PC-3 (cell line): ENCODE results near the gene ZFPM1. TPM values are rescaled to one million over a fixed set of nuclear protein-coding genes. Genes with fewer than 3 reads are reported as not detected.

Source experiments
- ATAC-seq: fragments of 200-7000 bp; cut with Tn5 transposase; 2 replicates; pipeline ENCODE4 v1.9.1; 2020; ENCODE audit warnings: mild to moderate bottlenecking, moderate library complexity
- BruUV-seq: library from RNA; stranded (reverse); fragments of 400-500 nt; replicated peaks from 2 replicates; lab custom pipeline; 2021; lab: Mats Ljungman, UMichigan
- CTCF ChIA-PET: fragments of 300-600 bp; sonication (Branson Sonifier 250); formaldehyde crosslinking; loops from one replicate; lab custom pipeline; 2022; ENCODE audit warnings: antibody characterized with exemption; lab: Charles Lee
- POLR2A ChIA-PET: fragments of 300-600 bp; sonication (Branson Sonifier 250); formaldehyde crosslinking; loops from one replicate; lab custom pipeline; 2022; ENCODE audit warnings: antibody characterized with exemption; ENCODE audit not compliant: unreplicated experiment; lab: Charles Lee
- DNase-seq: peaks from one replicate; pipeline ENCODE4 v3.0.0-alpha.2; 2015
- H2AFZ ChIP-seq: fragments of 300-600 bp; sonication (generic); 2 replicates; pipeline ENCODE4 v1.6.0; 2016; ENCODE audit warnings: antibody characterized with exemption, low read length
- H3F3A ChIP-seq: fragments of 300-600 bp; sonication (generic); one replicate; pipeline ENCODE4 v1.6.0; 2017; ENCODE audit warnings: antibody characterized with exemption, low read length, control low read depth, mild to moderate bottlenecking; ENCODE audit not compliant: unreplicated experiment
- H3K27ac ChIP-seq: fragments of 300-600 bp; sonication (generic); 2 replicates; pipeline ENCODE4 v1.5.1; 2016; ENCODE audit warnings: mild to moderate bottlenecking, low read length
- H3K27me3 ChIP-seq: fragments of 300-600 bp; sonication (generic); 2 replicates; pipeline ENCODE4 v1.6.1; 2016; ENCODE audit warnings: low read length, mixed read lengths
- H3K36me3 ChIP-seq: fragments of 300-600 bp; sonication (generic); 2 replicates; pipeline ENCODE4 v1.6.1; 2016; ENCODE audit warnings: low read depth, mixed run types, low read length, mixed read lengths
- H3K4me1 ChIP-seq: fragments of 300-600 bp; sonication (generic); 2 replicates; pipeline ENCODE4 v1.5.1; 2016; ENCODE audit warnings: low read length; ENCODE audit not compliant: insufficient read depth
- H3K4me2 ChIP-seq: fragments of 300-600 bp; sonication (generic); 2 replicates; pipeline ENCODE4 v1.6.0; 2016; ENCODE audit warnings: low read length
- H3K4me3 ChIP-seq: fragments of 300-600 bp; sonication (generic); 2 replicates; pipeline ENCODE4 v1.5.1; 2016; ENCODE audit warnings: mild to moderate bottlenecking, low read length, mixed read lengths
- H3K79me2 ChIP-seq: fragments of 300-600 bp; sonication (generic); 2 replicates; pipeline ENCODE4 v1.6.1; 2017; ENCODE audit warnings: low read length, mixed read lengths
- H3K9ac ChIP-seq: fragments of 300-600 bp; sonication (generic); 2 replicates; pipeline ENCODE4 v1.6.0; 2016; ENCODE audit warnings: mild to moderate bottlenecking, low read length
- H3K9me2 ChIP-seq: fragments of 300-600 bp; sonication (generic); replicated peaks from 2 replicates; pipeline ENCODE4 v1.6.1; 2016; ENCODE audit warnings: mixed run types, low read length, mixed read lengths
- H3K9me3 ChIP-seq: fragments of 300-600 bp; sonication (generic); 2 replicates; pipeline ENCODE4 v1.6.1; 2016; ENCODE audit warnings: low read length, mixed read lengths
- H4K20me1 ChIP-seq: fragments of 300-600 bp; sonication (generic); 2 replicates; pipeline ENCODE4 v1.6.1; 2016; ENCODE audit warnings: low read length, mixed read lengths
- EZH2 ChIP-seq: fragments of 300-600 bp; sonication (generic); IDR thresholded peaks from one replicate; pipeline ENCODE4 v1.6.1; 2017; ENCODE audit warnings: antibody characterized with exemption, mild to moderate bottlenecking, low read length; ENCODE audit not compliant: unreplicated experiment
- EZH2phosphoT487 ChIP-seq: fragments of 300-600 bp; sonication (generic); IDR thresholded peaks from 2 replicates; pipeline ENCODE4 v1.6.1; 2018; ENCODE audit warnings: mild to moderate bottlenecking, antibody characterized with exemption, low read length, borderline replicate concordance
- intact Hi-C: fragments of 100-400 bp; cut with micrococcal nuclease; formaldehyde crosslinking; loops from 2 replicates; pipeline ENCODE4 v1.9.0; 2023
- total RNA-seq: library from RNA; depleted of rRNA; stranded (reverse); fragments of >200 nt; gene quantifications from 2 replicates; pipeline ENCODE4 v1.2.3, GENCODE V29; 2014
- TF ChIP-seq, protein P1 (sequence below): fragments of 300-600 bp; sonication (generic); conservative IDR thresholded peaks from 2 replicates; pipeline ENCODE4 v1.5.1; 2017; ENCODE audit warnings: antibody characterized with exemption, low read depth, mild to moderate bottlenecking, low read length

The ZFPM1 gene
- total RNA-seq, 1 experiment from 2014 or later = 4.6 TPM

- H3F3A ChIP-seq = no peaks in the 10 kb centered on the region
- no peaks in the 10 kb centered on the region for H3K9me2 ChIP-seq
- no peaks in the 10 kb centered on the region for H3K9me3 ChIP-seq
- intact Hi-C loops = loop anchor here (10.0 kb wide), 1 partner anchor 77 kb away; no protein-coding TSS in a partner anchor
- no peaks in the 10 kb centered on the region for H3K36me3 ChIP-seq
- no peaks in the 10 kb centered on the region for H3K4me1 ChIP-seq
- ChIA-PET CTCF (no interaction called here), POLR2A (no interaction called here)
- H4K20me1 ChIP-seq = no peaks in the 10 kb centered on the region
- H3K27me3 ChIP-seq = no peaks in the 10 kb centered on the region
- no peak overlapping the region for H3K9ac ChIP-seq
- no peaks in the 10 kb centered on the region for H3K79me2 ChIP-seq
- DNase-seq (no peak), ATAC-seq (no peak)
- H2AFZ ChIP-seq = no peak overlapping the region
- no peak overlapping the region for H3K4me2 ChIP-seq
- H3K4me3 ChIP-seq = no peak overlapping the region
- TF ChIP-seq, protein P1, sequence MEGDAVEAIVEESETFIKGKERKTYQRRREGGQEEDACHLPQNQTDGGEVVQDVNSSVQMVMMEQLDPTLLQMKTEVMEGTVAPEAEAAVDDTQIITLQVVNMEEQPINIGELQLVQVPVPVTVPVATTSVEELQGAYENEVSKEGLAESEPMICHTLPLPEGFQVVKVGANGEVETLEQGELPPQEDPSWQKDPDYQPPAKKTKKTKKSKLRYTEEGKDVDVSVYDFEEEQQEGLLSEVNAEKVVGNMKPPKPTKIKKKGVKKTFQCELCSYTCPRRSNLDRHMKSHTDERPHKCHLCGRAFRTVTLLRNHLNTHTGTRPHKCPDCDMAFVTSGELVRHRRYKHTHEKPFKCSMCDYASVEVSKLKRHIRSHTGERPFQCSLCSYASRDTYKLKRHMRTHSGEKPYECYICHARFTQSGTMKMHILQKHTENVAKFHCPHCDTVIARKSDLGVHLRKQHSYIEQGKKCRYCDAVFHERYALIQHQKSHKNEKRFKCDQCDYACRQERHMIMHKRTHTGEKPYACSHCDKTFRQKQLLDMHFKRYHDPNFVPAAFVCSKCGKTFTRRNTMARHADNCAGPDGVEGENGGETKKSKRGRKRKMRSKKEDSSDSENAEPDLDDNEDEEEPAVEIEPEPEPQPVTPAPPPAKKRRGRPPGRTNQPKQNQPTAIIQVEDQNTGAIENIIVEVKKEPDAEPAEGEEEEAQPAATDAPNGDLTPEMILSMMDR = no peak
- no peak for TF ChIP-seq EZH2phosphoT487
- no peak for TF ChIP-seq EZH2
- no peak overlapping the region for H3K27ac ChIP-seq
- no TSS peak for BruUV-seq
Observed at GRCh38 chr16:88521674-88522073, 68.6 kb downstream of the ZFPM1 start.

- TF ChIP-seq EZH2 = no peak
- TF ChIP-seq, protein P1 = no peak
- no peak for TF ChIP-seq EZH2phosphoT487
- intact Hi-C loops = loop anchor here (10.0 kb wide), 1 partner anchor 78 kb away; no protein-coding TSS in a partner anchor
- POLR2A ChIA-PET = no interaction called here
- Histone ChIP-seq H3K4me3 (no peak overlapping the region), H3K4me1 (no peaks in the 10 kb centered on the region), H3K9me2 (no peaks in the 10 kb centered on the region), H3K79me2 (no peaks in the 10 kb centered on the region), H3F3A (no peaks in the 10 kb centered on the region), H3K4me2 (no peak overlapping the region), H3K9me3 (no peaks in the 10 kb centered on the region), H3K27ac (no peak overlapping the region), H3K36me3 (no peaks in the 10 kb centered on the region), H4K20me1 (no peaks in the 10 kb centered on the region), H2AFZ (no peak overlapping the region), H3K27me3 (no peaks in the 10 kb centered on the region), H3K9ac (no peak overlapping the region)
- BruUV-seq = no TSS peak
- CTCF ChIA-PET = no interaction called here
- no peak for DNase-seq
- no peak for ATAC-seq
Observed at GRCh38 chr16:88522276-88522949, 69.3 kb downstream of the ZFPM1 start.
